Activated naive CD4-positive, alpha-beta T cell treated with Interleukin-2 at 50 U/mL for 16 hours (primary cell): Measurements from ENCODE around the gene SORCS3.

ENCODE experiments used
- DNase-seq: peaks from one replicate; pipeline ENCODE4 v3.0.0-alpha.2; 2020

SORCS3 gene

GRCh38 chr10:105139363-105139896 is 498.3 kb downstream of the SORCS3 start:
- DNase-seq, result no peak

- DNase-seq, result no peak
These were observed 499.5 kb downstream of the SORCS3 start for GRCh38 chr10:105140600-105140999.

- DNase-seq, result no peak
These were observed 504.6 kb downstream of the SORCS3 start for GRCh38 chr10:105145711-105146110.

- DNase-seq, result no peak
These were observed 505.3 kb downstream of the SORCS3 start for GRCh38 chr10:105146436-105146835.

GRCh38 chr10:105148456-105148855 is 507.4 kb downstream of the SORCS3 start:
- DNase-seq, result no peak

- no peak for DNase-seq
These were observed 507.8 kb downstream of the SORCS3 start for GRCh38 chr10:105148921-105149320.

- no peak for DNase-seq
These were observed 508.3 kb downstream of the SORCS3 start for GRCh38 chr10:105149371-105149891.

GRCh38 chr10:105150259-105150880 is 509.3 kb downstream of the SORCS3 start:
- no peak for DNase-seq

GRCh38 chr10:105154736-105155135 is 513.6 kb downstream of the SORCS3 start:
- DNase-seq, result no peak

- no peak for DNase-seq
These were observed 518.2 kb downstream of the SORCS3 start for GRCh38 chr10:105159268-105159667.

- DNase-seq, result no peak
These were observed 520.1 kb downstream of the SORCS3 start for GRCh38 chr10:105161149-105161548.

- DNase-seq, result no peak
These were observed 520.7 kb downstream of the SORCS3 start for GRCh38 chr10:105161767-105162166.

GRCh38 chr10:105170521-105170920 is 529.4 kb downstream of the SORCS3 start:
- no peak for DNase-seq

- DNase-seq, result no peak
These were observed 530.9 kb downstream of the SORCS3 start for GRCh38 chr10:105171945-105172344.

- DNase-seq, result no peak
These were observed 540.5 kb downstream of the SORCS3 start for GRCh38 chr10:105181626-105182025.

GRCh38 chr10:105183536-105183935 is 542.4 kb downstream of the SORCS3 start:
- DNase-seq, result no peak

- DNase-seq, result no peak
These were observed 544.1 kb downstream of the SORCS3 start for GRCh38 chr10:105185161-105185560.

GRCh38 chr10:105187243-105187642 is 546.2 kb downstream of the SORCS3 start:
- no peak for DNase-seq

GRCh38 chr10:105188737-105189462 is 547.8 kb downstream of the SORCS3 start:
- no peak for DNase-seq

GRCh38 chr10:105189463-105189800 is 548.3 kb downstream of the SORCS3 start:
- DNase-seq, result no peak

- no peak for DNase-seq
These were observed 551.1 kb downstream of the SORCS3 start for GRCh38 chr10:105192146-105192545.

- no peak for DNase-seq
These were observed 551.8 kb downstream of the SORCS3 start for GRCh38 chr10:105192861-105193260.

- DNase-seq, result no peak
These were observed 554.7 kb downstream of the SORCS3 start for GRCh38 chr10:105195831-105196230.
